NCI-H774 (cell line): Measurements from ENCODE around the gene WDR89.
"Not testable (repeated sequence)": the region's sequence is repeated elsewhere in the genome, so short reads cannot be mapped to it uniquely, and the experiment has no call there.

Experiments used
- DNase-seq: peaks from one replicate; lab custom pipeline; 2025; lab: John Stamatoyannopoulos, UW

The WDR89 gene

GRCh38 chr14:63641473-63642228, at the start of gene WDR89:
TSS of gene WDR89 (minus strand) at chr14:63641871. CDS start at chr14:63599942, 41,929 bp downstream.
- peak; percentile 95 for DNase-seq

GRCh38 chr14:63689132-63689531, 47.5 kb upstream of the WDR89 start:
- DNase-seq = no peak

GRCh38 chr14:63686926-63687325, 45.3 kb upstream of the WDR89 start:
- DNase-seq = no peak

GRCh38 chr14:63685401-63685800, 43.7 kb upstream of the WDR89 start:
- DNase-seq = no peak

- DNase-seq = no peak
These were observed 41.3 kb upstream of the WDR89 start for GRCh38 chr14:63682727-63683593.

- DNase-seq = no peak
These were observed 36.9 kb upstream of the WDR89 start for GRCh38 chr14:63678536-63678935.

GRCh38 chr14:63677891-63678379, 36.3 kb upstream of the WDR89 start:
- no peak for DNase-seq

GRCh38 chr14:63676615-63677014, 34.9 kb upstream of the WDR89 start:
- no peak for DNase-seq

GRCh38 chr14:63673886-63674497, 32.3 kb upstream of the WDR89 start:
- DNase-seq = no peak

- no peak for DNase-seq
These were observed 31.6 kb upstream of the WDR89 start for GRCh38 chr14:63673255-63673654.

GRCh38 chr14:63672417-63673180, 30.9 kb upstream of the WDR89 start:
- DNase-seq = no peak

- DNase-seq = no peak
These were observed 30.3 kb upstream of the WDR89 start for GRCh38 chr14:63671987-63672386.

GRCh38 chr14:63670692-63671091, 29.0 kb upstream of the WDR89 start:
- DNase-seq = no peak

GRCh38 chr14:63666335-63666734, 24.7 kb upstream of the WDR89 start:
- no peak for DNase-seq

GRCh38 chr14:63663428-63664341, 22.0 kb upstream of the WDR89 start:
- DNase-seq = no peak

GRCh38 chr14:63662776-63663175, 21.1 kb upstream of the WDR89 start:
- no peak for DNase-seq

- DNase-seq = not testable (repeated sequence)
These were observed 20.2 kb upstream of the WDR89 start for GRCh38 chr14:63661881-63662280.

- no peak for DNase-seq
These were observed 18.1 kb upstream of the WDR89 start for GRCh38 chr14:63659726-63660125.

GRCh38 chr14:63656194-63656593, 14.5 kb upstream of the WDR89 start:
- no peak for DNase-seq

GRCh38 chr14:63654936-63655335, 13.3 kb upstream of the WDR89 start:
- DNase-seq = no peak

- no peak for DNase-seq
These were observed 12.7 kb upstream of the WDR89 start for GRCh38 chr14:63654346-63654745.
